Central memory CD8-positive, alpha-beta T cell (primary cell): Measurements from ENCODE around the gene TRIM17.

Experiments used
- ATAC-seq: fragments of 150-1000 bp; cut with Tn5 transposase; replicated peaks from 2 replicates; pipeline ENCODE4 v1.10.0; 2022; ENCODE audit warnings: mild to moderate bottlenecking, moderate FRiP score, moderate number of reproducible peaks; ENCODE audit not compliant: poor library complexity, severe bottlenecking; ENCODE audit errors: extremely low read depth
- DNase-seq, 2 donors: peaks; one replicate each; pipeline ENCODE4 v3.0.0; 2021; ENCODE audit warnings: low spot score in 2 of 2
- H3K27ac Mint-ChIP-seq: one replicate; pipeline ENCODE4 v1.8.0; 2022; ENCODE audit warnings: low read depth, mild to moderate bottlenecking, moderate library complexity, mixed read lengths
- H3K27me3 Mint-ChIP-seq: one replicate; pipeline ENCODE4 v1.8.0; 2022; ENCODE audit warnings: mixed read lengths
- H3K36me3 Mint-ChIP-seq: one replicate; pipeline ENCODE4 v1.8.0; 2022; ENCODE audit warnings: mild to moderate bottlenecking, moderate library complexity, mixed read lengths; ENCODE audit not compliant: insufficient read depth
- H3K4me1 Mint-ChIP-seq: one replicate; pipeline ENCODE4 v1.8.0; 2022; ENCODE audit warnings: mixed read lengths
- H3K4me3 Mint-ChIP-seq: one replicate; pipeline ENCODE4 v1.8.0; 2022; ENCODE audit warnings: mild to moderate bottlenecking, moderate library complexity, mixed read lengths
- H3K9me3 Mint-ChIP-seq: one replicate; pipeline ENCODE4 v1.8.0; 2022; ENCODE audit warnings: mixed read lengths

The TRIM17 gene

GRCh38 chr1:228457017-228457395 is 40.3 kb upstream of the TRIM17 start:
- no peak for ATAC-seq
- H3K9me3 Mint-ChIP-seq = no peaks in the 10 kb centered on the region
- no peaks in the 10 kb centered on the region for H3K27me3 Mint-ChIP-seq
- DNase-seq = no peak
- H3K4me3 Mint-ChIP-seq = peak overlapping the region; percentile 94
- H3K4me1 Mint-ChIP-seq = peaks cover 31% of the 10 kb centered on the region
- peaks cover 21% of the 10 kb centered on the region for H3K36me3 Mint-ChIP-seq
- H3K27ac Mint-ChIP-seq = peak overlapping the region; percentile 99

GRCh38 chr1:228456252-228457016 is 39.8 kb upstream of the TRIM17 start:
- Mint-ChIP-seq H3K4me3 (peak overlapping the region; percentile 94), H3K27ac (peak overlapping the region; percentile 99), H3K36me3 (peaks cover 21% of the 10 kb centered on the region), H3K4me1 (peaks cover 31% of the 10 kb centered on the region), H3K27me3 (no peaks in the 10 kb centered on the region), H3K9me3 (no peaks in the 10 kb centered on the region)
- ATAC-seq (no peak), DNase-seq (no peak)

- Mint-ChIP-seq H3K27me3 (no peaks in the 10 kb centered on the region), H3K36me3 (peaks cover 21% of the 10 kb centered on the region), H3K9me3 (no peaks in the 10 kb centered on the region), H3K27ac (no peak overlapping the region), H3K4me3 (no peak overlapping the region), H3K4me1 (peaks cover 31% of the 10 kb centered on the region)
- DNase-seq (no peak), ATAC-seq (no peak)
These were observed 39.1 kb upstream of the TRIM17 start for GRCh38 chr1:228455715-228456114.

- Mint-ChIP-seq H3K27me3 (no peaks in the 10 kb centered on the region), H3K4me1 (peaks cover 31% of the 10 kb centered on the region), H3K9me3 (no peaks in the 10 kb centered on the region), H3K27ac (no peak overlapping the region), H3K36me3 (peaks cover 21% of the 10 kb centered on the region), H3K4me3 (no peak overlapping the region)
- ATAC-seq (no peak), DNase-seq (no peak)
These were observed 37.6 kb upstream of the TRIM17 start for GRCh38 chr1:228454238-228454637.

- peaks cover 30% of the 10 kb centered on the region for H3K4me1 Mint-ChIP-seq
- no peak overlapping the region for H3K27ac Mint-ChIP-seq
- DNase-seq = no peak
- peaks cover 16% of the 10 kb centered on the region for H3K36me3 Mint-ChIP-seq
- H3K27me3 Mint-ChIP-seq = no peaks in the 10 kb centered on the region
- ATAC-seq = no peak
- no peak overlapping the region for H3K4me3 Mint-ChIP-seq
- H3K9me3 Mint-ChIP-seq = no peaks in the 10 kb centered on the region
These were observed 37.0 kb upstream of the TRIM17 start for GRCh38 chr1:228453614-228454013.

- no peak for ATAC-seq
- Mint-ChIP-seq H3K9me3 (no peaks in the 10 kb centered on the region), H3K27ac (no peak overlapping the region), H3K4me1 (peaks cover 25% of the 10 kb centered on the region), H3K27me3 (peaks cover under 1% of the 10 kb centered on the region), H3K4me3 (no peak overlapping the region), H3K36me3 (peaks cover 10% of the 10 kb centered on the region)
- DNase-seq = no peak
These were observed 36.4 kb upstream of the TRIM17 start for GRCh38 chr1:228453022-228453560.

- H3K4me3 Mint-ChIP-seq = no peak overlapping the region
These were observed 35.7 kb upstream of the TRIM17 start for GRCh38 chr1:228452194-228453021.

GRCh38 chr1:228450200-228450599 is 33.5 kb upstream of the TRIM17 start:
- Mint-ChIP-seq H3K4me3 (no peak overlapping the region), H3K9me3 (no peaks in the 10 kb centered on the region), H3K36me3 (peaks cover 3% of the 10 kb centered on the region), H3K27ac (no peak overlapping the region), H3K27me3 (peaks cover 30% of the 10 kb centered on the region), H3K4me1 (peaks cover 23% of the 10 kb centered on the region)
- no peak for ATAC-seq
- no peak for DNase-seq

More at GRCh38 chr1:228452194-228453021, 35.7 kb upstream of the TRIM17 start:
- DNase-seq = no peak
- Mint-ChIP-seq H3K27ac (no peak overlapping the region), H3K4me1 (peaks cover 18% of the 10 kb centered on the region), H3K36me3 (peaks cover 4% of the 10 kb centered on the region), H3K27me3 (peaks cover 7% of the 10 kb centered on the region), H3K9me3 (no peaks in the 10 kb centered on the region)
- no peak for ATAC-seq

- Mint-ChIP-seq H3K9me3 (no peaks in the 10 kb centered on the region), H3K27me3 (peaks cover 48% of the 10 kb centered on the region), H3K4me3 (no peak overlapping the region), H3K4me1 (peaks cover 27% of the 10 kb centered on the region), H3K27ac (no peak overlapping the region), H3K36me3 (peaks cover 3% of the 10 kb centered on the region)
- DNase-seq = no peak
- no peak for ATAC-seq
These were observed 31.7 kb upstream of the TRIM17 start for GRCh38 chr1:228448372-228448771.

- H3K27me3 Mint-ChIP-seq = peaks cover 63% of the 10 kb centered on the region
These were observed 30.2 kb upstream of the TRIM17 start for GRCh38 chr1:228446852-228447251.

GRCh38 chr1:228445843-228446650 is 29.4 kb upstream of the TRIM17 start:
- Mint-ChIP-seq H3K4me3 (peak overlapping the region; percentile 72), H3K27ac (no peak overlapping the region), H3K36me3 (peaks cover 1% of the 10 kb centered on the region), H3K27me3 (peaks cover 71% of the 10 kb centered on the region), H3K4me1 (peaks cover 22% of the 10 kb centered on the region), H3K9me3 (no peaks in the 10 kb centered on the region)
- ATAC-seq (peak; percentile 49), DNase-seq (no peak)

More at GRCh38 chr1:228446852-228447251, 30.2 kb upstream of the TRIM17 start:
- no peak for DNase-seq
- Mint-ChIP-seq H3K27ac (no peak overlapping the region), H3K4me3 (peak overlapping the region; percentile 72), H3K36me3 (peaks cover 1% of the 10 kb centered on the region), H3K4me1 (peaks cover 22% of the 10 kb centered on the region), H3K9me3 (no peaks in the 10 kb centered on the region)
- no peak for ATAC-seq

- Mint-ChIP-seq H3K4me3 (peak overlapping the region; percentile 72), H3K36me3 (peaks cover 1% of the 10 kb centered on the region), H3K27me3 (peaks cover 77% of the 10 kb centered on the region), H3K27ac (no peak overlapping the region), H3K9me3 (no peaks in the 10 kb centered on the region), H3K4me1 (peaks cover 22% of the 10 kb centered on the region)
- DNase-seq = no peak
- no peak for ATAC-seq
These were observed 28.8 kb upstream of the TRIM17 start for GRCh38 chr1:228445490-228445842.
